ENCODE measurements around the gene PRTG. TPM values are rescaled to one million over a fixed set of nuclear protein-coding genes. Genes with fewer than 3 reads are reported as not detected.

Gene PRTG
- total RNA-seq, 1 donor = 4.7 TPM

GRCh38 chr15:55743729-55744655 is 1.0 kb upstream of the PRTG start:
- Histone ChIP-seq H3K79me2 (ENCODE audit: insufficient read depth, low read length) (no peaks in the 10 kb centered on the region), H2AFZ (ENCODE audit: low read length) (peak overlapping the region; percentile 88), H3K4me1 (ENCODE audit: insufficient read depth, low read length) (peaks cover 13% of the 10 kb centered on the region), H3K36me3 (ENCODE audit: insufficient read depth, low read length) (no peaks in the 10 kb centered on the region), H3K4me3 (ENCODE audit: insufficient read depth, low read length) (peak overlapping the region; percentile 82), H3K27ac (ENCODE audit: low read depth, low read length) (no peak overlapping the region), H3K9me3 (ENCODE audit: low read depth, low read length) (no peaks in the 10 kb centered on the region), H3K4me2 (ENCODE audit: insufficient read depth, low read length) (peak overlapping the region; percentile 95), H4K20me1 (ENCODE audit: insufficient read depth, low read length) (no peaks in the 10 kb centered on the region), H3K27me3 (ENCODE audit: insufficient read depth, low read length) (peaks cover 28% of the 10 kb centered on the region)
- TF ChIP-seq CTCF (IDR thresholded peaks at IDR 0.05; ENCODE audit: extremely low read depth, low read depth, low read length) = no peak
- DNase-seq (ENCODE audit: insufficient read length, low spot score, missing footprints) = peak; percentile 87

- Histone ChIP-seq H3K4me1 (ENCODE audit: insufficient read depth, low read length) (peaks cover 13% of the 10 kb centered on the region), H4K20me1 (ENCODE audit: insufficient read depth, low read length) (no peaks in the 10 kb centered on the region), H3K79me2 (ENCODE audit: insufficient read depth, low read length) (no peaks in the 10 kb centered on the region), H3K4me3 (ENCODE audit: insufficient read depth, low read length) (peak overlapping the region; percentile 82), H3K27me3 (ENCODE audit: insufficient read depth, low read length) (peaks cover 27% of the 10 kb centered on the region), H2AFZ (ENCODE audit: low read length) (peak overlapping the region; percentile 84), H3K36me3 (ENCODE audit: insufficient read depth, low read length) (no peaks in the 10 kb centered on the region), H3K9me3 (ENCODE audit: low read depth, low read length) (no peaks in the 10 kb centered on the region), H3K27ac (ENCODE audit: low read depth, low read length) (no peak overlapping the region), H3K4me2 (ENCODE audit: insufficient read depth, low read length) (peak overlapping the region; percentile 95)
- TF ChIP-seq CTCF (IDR thresholded peaks at IDR 0.05; ENCODE audit: extremely low read depth, low read depth, low read length) = no peak
- DNase-seq (ENCODE audit: insufficient read length, low spot score, missing footprints) = peak; percentile 93
Measured at GRCh38 chr15:55742498-55742926, 440 bp downstream of the PRTG start.

- H3K36me3 ChIP-seq (ENCODE audit: insufficient read depth, low read length) = no peaks in the 10 kb centered on the region
- no peaks in the 10 kb centered on the region for H4K20me1 ChIP-seq (ENCODE audit: insufficient read depth, low read length)
- TF ChIP-seq CTCF (IDR thresholded peaks at IDR 0.05; ENCODE audit: extremely low read depth, low read depth, low read length) = no peak
- peak overlapping the region; percentile 82 for H3K4me3 ChIP-seq (ENCODE audit: insufficient read depth, low read length)
- no peaks in the 10 kb centered on the region for H3K9me3 ChIP-seq (ENCODE audit: low read depth, low read length)
- no peaks in the 10 kb centered on the region for H3K79me2 ChIP-seq (ENCODE audit: insufficient read depth, low read length)
- no peak overlapping the region for H3K27ac ChIP-seq (ENCODE audit: low read depth, low read length)
- H3K4me1 ChIP-seq (ENCODE audit: insufficient read depth, low read length) = peaks cover 13% of the 10 kb centered on the region
- peak overlapping the region; percentile 84 for H2AFZ ChIP-seq (ENCODE audit: low read length)
- H3K27me3 ChIP-seq (ENCODE audit: insufficient read depth, low read length) = peaks cover 27% of the 10 kb centered on the region
- H3K4me2 ChIP-seq (ENCODE audit: insufficient read depth, low read length) = peak overlapping the region; percentile 95
- peak; percentile 87 for DNase-seq (ENCODE audit: insufficient read length, low spot score, missing footprints)
Measured at GRCh38 chr15:55741833-55742497, 987 bp downstream of the PRTG start.
